GM18498 (cell line): ENCODE measurements around the gene BPI.
"Not testable (repeated sequence)": the region's sequence is repeated elsewhere in the genome, so short reads cannot be mapped to it uniquely, and the experiment has no call there.

ENCODE experiments used
- ATAC-seq: cut with Tn5 transposase; IDR thresholded peaks from one replicate; pipeline ENCODE4 v1.9.1; 2021; ENCODE audit warnings: mild to moderate bottlenecking, moderate library complexity; ENCODE audit not compliant: unreplicated experiment

BPI gene

GRCh38 chr20:38277691-38278090 lies 26.3 kb upstream of the BPI start:
- no peak for ATAC-seq

DNA sequence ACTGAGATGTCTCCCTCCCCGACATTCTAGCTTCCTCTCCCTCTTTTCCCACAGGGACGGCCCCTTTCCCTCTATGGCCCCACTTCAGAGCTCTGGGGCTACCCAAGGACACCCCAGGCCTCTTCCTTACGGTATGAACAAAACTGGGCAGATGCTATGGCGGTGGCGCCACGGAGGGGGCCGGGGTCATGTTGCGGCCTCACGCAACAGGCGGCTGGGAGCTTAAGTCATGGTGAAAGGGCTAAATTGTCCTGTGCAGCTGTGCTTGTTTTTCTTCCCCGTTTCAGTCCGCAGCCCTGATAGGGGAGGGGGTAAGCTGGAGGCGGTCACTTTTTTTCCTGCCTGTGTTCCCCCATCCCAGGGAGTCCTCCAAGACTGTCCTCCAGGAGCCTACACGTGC lies 25.8 kb upstream of the BPI start:
- ATAC-seq: no peak

- no peak for ATAC-seq
These were observed 25.2 kb upstream of the BPI start for GRCh38 chr20:38278763-38279162.

DNA sequence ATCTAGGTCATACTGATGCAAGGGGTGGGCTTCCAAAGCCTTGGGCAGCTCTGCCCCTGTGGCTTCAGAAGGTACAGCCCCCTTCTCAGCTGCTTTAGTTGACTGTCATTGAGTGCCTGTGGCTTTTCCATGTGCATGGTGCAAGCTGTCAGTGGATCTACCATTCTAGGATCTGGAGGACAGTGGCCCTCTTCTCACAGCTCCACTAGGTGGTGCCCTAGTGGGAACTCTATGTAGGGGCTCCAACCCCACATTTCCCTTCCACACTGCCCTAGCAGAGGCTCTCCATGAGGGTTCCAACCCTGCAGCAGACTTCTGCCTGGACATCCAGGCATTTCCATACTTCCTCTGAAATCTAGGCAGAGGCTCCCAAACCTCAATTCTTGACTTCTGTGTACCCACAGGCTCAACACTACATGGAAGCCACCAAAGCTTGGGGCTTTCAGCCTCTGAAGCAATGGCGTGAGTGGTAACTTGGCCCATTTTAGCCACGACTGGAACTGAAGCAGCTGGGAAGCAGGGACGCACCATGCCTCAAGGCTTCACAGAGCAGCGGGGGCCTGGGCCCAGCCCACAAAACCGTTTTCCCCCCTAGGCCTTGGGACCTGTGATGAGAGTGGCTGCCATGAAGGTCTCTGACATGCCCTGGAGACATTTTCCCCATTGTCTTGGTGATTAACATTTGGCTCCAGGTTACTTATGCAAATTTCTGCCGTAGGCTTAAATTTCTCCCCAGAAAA lies 22.6 kb upstream of the BPI start:
- ATAC-seq: not testable (repeated sequence)

DNA sequence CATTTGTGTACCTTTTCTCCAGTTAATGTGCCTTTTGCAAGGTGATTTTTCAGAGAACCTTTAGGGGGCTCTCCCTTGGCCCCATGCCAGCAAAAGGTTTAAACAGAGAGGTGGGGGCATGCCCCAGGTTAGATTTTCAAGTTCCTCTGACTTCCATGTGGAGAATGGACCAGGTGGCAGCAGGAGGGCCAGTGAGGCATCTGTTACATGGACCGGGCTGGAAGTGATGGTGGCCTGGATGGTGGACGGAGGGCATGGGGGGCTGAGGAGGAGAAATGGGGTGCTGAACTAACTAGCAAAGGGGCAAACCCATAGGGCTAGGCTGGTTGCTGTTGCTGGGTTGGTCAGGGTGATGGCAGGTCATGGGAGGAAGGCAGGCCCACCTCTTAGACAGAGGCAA lies 20.7 kb upstream of the BPI start:
- no peak for ATAC-seq

- ATAC-seq: not testable (repeated sequence)
These were observed 19.8 kb upstream of the BPI start for GRCh38 chr20:38284066-38284650.

- no peak for ATAC-seq
These were observed 19.0 kb upstream of the BPI start for GRCh38 chr20:38284893-38285444.

DNA sequence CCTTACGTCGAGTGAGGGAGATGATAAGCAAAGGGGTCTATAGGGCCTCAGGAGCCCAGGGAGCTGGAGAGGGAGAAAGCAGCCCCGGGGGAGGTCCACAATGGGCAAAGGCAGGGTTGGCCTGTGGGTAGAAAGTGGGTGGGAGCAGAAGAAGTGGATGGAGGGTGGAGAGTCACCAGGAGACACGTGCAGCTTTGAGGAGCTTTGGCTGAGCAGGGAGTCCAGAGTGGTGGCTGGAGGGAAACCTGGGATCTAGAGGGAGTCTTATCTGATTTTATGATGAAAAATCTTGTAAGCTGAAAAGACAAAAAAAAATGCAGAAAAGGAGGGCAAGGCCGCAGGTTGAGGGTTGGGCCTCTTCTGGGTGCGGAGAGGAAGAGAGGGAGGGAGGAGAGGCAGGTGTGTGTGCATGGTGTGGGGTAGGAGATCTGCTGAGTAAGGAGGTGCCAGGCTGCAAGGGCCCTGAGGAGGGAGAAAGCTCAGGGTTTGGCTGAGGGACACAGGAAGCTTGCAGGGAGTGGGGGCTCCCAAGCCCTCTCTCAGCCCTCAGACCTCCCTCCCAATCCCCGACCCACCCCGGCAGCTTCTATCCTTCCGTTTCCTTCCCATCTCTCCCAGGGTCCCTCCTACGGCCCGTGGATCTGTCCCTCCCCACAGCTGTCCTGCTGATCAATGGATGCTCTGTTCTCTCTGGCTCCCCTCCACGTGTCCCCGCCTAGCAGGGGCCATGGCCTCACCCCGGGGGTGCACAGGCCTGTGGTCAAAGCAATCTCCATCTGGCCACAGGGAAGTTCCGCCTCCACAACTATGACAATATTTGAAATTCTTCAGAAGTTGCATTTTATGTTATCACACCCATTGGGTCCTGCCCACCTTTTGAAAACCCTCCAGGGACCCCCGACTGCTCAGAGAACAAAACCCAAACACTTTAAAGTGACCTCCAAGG lies 17.1 kb upstream of the BPI start:
- ATAC-seq: no peak

GRCh38 chr20:38290829-38291814 lies 12.8 kb upstream of the BPI start:
- no peak for ATAC-seq

DNA sequence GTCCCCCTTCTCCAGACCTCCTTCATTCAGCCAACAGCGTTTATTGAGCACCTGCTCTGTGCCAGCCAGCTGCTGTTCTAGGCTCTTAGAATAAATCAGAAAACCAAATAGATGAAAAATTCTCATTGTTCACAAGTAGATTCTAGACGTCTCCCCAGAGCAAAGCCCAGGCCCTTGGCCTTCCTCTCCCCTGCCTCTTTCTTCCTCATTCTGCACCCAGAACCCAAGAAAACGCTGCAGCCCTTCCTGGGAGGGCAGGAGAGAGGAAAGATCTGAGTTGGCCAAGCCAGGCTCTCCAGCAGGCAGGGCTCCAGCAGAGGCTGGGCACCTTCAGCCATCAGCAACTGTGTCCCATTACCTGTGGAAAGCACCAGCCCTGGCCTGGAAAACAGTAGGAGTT lies 12.0 kb upstream of the BPI start:
- ATAC-seq: no peak

DNA sequence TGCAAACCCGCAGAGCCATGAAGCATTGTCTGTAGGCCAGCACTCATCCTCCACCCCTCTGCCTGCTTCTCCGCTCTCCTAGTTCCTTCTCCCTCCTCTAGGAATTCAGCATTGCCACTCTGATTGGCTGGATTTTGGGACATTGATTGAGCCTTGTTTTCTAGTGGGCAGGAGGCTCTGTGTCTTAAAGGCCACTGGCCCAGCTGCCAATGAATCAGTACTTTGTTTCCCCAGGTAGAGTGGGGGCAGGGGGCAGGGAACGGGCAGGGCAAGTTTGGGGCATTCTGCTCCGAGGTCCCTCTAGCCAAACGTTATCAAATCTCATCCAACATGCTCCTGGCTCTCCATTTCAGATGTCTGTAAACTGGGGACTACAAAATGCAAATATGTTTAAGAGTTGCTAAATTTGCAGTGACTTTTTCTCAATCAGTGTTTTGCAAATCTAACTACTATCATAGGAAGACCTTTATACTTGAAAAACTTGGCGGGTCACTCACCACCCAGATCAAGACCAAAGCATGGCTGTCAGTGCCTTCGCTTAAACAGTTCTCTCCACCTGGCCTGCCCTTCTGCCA lies 10.4 kb upstream of the BPI start:
- ATAC-seq: no peak

DNA sequence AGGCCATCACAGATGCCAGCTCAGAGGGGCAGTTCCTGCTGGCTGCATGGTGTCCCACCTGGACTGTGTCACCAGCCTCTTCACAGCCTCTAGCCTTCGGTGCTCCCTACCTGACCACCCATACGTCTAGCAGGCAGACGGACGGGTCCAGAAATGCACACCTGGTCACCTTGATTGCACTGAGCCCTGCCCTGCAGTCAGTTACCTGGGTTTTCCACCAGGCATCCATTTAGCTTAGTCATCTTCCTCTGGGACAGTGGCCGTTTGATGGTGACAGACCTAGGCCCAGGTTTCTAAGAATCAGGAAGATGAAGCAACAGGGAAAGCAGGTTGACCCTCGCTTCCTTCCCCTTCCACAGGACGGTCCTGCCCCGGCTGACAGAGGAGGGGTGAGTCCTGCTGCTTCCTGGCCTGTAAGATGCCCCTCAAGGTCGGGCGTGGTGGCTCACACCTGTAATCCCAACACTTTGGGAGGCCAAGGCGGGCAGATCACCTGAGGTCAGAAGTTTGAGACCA lies 9.8 kb upstream of the BPI start:
- no peak for ATAC-seq

GRCh38 chr20:38295811-38296210 lies 8.1 kb upstream of the BPI start:
- no peak for ATAC-seq

GRCh38 chr20:38296433-38296832 lies 7.5 kb upstream of the BPI start:
- ATAC-seq: no peak

DNA sequence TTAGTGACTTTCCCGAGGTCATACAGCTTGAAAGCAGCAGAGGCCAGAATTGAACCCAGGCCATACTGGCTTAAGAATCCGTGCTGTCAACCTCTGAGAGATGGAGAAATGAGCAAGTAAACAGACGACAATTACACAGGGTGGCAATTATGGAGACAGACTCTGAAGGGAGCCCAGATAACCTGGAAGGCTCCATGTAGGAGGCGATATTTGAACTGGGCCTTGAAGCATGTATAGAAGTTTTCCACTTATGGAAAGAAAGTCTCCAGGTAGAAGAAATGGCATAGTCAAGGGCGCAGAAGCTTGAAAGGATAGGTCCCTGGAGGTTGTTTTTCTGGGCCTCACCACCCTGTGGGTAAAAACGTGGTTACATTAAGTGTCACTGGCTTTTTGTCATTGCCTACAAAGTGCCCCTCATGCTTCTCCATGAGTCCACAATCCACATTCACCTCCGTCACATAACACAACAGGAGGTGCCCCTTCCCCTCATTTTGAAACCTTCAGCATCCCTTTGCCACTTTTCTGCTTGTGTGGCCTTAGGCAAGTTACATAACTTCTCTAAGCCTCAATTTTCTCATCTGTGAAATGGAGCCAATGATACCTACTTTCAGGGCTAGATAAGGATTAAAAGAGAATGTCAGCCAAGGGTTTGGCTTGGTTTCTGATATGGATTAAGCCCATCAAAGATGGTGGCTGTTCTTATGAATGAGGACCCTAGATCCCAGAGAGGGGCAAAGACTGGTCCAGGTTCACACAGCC lies 5.9 kb upstream of the BPI start:
- no peak for ATAC-seq

GRCh38 chr20:38298768-38299288 lies 5.1 kb upstream of the BPI start:
- no peak for ATAC-seq

DNA sequence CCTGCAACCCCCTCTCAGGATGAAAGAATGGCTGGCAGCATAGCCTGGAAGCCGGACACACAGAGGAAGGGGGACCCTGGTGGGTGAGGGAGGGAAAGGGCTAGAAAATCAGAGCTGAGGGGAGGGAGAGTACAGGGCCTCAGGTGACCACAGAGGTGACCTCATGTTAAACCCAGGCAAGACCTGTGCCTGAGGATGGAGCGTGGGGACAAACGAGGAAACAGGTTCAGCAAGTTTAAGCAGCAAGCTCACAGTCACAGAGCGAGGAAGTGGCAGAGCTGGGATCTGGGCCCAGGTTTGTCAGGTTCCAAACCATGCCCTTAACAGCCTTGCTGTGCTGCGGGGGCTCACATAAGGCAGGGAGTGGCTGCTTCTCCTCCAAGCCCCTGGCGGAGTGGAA lies 4.0 kb upstream of the BPI start:
- ATAC-seq: no peak

- ATAC-seq: no peak
These were observed 3.5 kb upstream of the BPI start for GRCh38 chr20:38300438-38300837.

DNA sequence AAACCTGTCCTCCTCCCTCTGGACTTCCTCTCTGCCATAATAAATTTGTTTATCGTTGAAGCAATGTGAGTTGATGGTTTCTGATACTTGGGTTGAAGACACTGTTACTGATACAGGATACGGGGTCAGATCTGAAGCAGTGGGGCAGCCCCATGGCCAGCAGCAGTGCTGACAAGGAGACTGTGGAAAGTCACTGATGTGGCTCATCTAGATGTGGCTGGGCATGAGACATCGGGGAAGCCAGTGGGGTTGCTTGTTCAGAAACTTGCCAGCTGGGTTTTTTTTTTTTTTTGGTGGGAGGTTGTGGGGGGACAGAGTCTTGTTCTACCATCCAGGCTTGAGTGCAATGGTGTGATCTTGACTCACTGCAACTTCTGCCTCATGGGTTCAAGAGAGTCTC lies 2.6 kb upstream of the BPI start:
- ATAC-seq: no peak
